ENCODE data around the gene MSH5.
A peak's percentile ranks its signal among the peaks of the same experiment; 100 is the strongest.

The MSH5 gene

DNA sequence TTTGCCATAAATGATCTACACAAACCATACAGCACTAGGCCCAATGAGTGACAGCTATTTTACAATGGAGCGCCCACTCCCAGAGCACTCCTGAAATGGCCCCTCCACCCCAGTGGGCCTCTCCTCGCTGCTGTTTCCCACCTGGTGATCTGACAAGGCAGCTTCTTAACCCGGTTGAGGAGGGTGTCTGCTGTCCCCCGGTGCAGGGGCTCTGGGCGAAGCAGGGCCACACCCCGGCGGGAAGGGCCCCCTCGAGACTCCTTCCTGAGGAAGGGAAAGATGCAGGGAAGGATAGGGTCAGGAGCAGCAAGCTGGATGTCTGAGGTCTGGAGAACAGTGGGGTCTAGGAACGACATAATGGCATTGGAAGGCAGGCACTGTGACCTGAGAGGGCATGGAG lies 46.9 kb upstream of the MSH5 start:
- no peak for TF ChIP-seq POLR2A (IDR thresholded peaks at IDR 0.05; ENCODE audit: extremely low read depth, insufficient read length)
- TF ChIP-seq MYC (IDR thresholded peaks at IDR 0.05; ENCODE audit: low read depth, low read length), result no peak
- no peak for TF ChIP-seq CTCF (IDR thresholded peaks at IDR 0.05; ENCODE audit: low read depth, low read length)
- TF ChIP-seq, protein P1, sequence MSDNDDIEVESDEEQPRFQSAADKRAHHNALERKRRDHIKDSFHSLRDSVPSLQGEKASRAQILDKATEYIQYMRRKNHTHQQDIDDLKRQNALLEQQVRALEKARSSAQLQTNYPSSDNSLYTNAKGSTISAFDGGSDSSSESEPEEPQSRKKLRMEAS (IDR thresholded peaks at IDR 0.05; ENCODE audit: low read depth, low read length), result no peak
- no peak overlapping the region for H3K4me3 ChIP-seq (ENCODE audit: low read depth, low read length)
- no peak for DNase-seq (ENCODE audit: low read depth)

DNA sequence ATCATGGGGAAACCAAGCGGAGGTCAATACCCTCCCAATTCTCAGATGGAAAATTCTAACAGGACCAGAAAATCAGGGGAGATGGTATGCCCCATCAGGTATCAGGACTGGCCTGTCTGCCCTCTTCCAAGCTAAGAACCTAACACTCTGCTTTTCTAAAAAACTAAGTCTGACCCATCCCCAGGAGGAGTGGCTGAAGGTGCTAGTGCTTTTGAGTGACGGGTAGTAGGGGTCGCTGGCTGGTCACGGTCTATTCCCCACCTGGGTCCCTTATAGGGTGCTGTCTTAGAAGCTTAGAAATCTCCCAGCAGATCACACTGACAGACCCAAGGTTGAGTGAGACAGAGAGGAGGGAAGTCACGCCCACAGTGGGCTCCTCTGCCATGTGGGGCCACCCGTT lies 46.3 kb upstream of the MSH5 start:
- H3K4me3 ChIP-seq (ENCODE audit: low read depth, low read length), result no peak overlapping the region
- DNase-seq (ENCODE audit: low read depth), result no peak
- TF ChIP-seq POLR2A (IDR thresholded peaks at IDR 0.05; ENCODE audit: extremely low read depth, insufficient read length) (no peak), CTCF (IDR thresholded peaks at IDR 0.05; ENCODE audit: low read depth, low read length) (no peak), MYC (IDR thresholded peaks at IDR 0.05; ENCODE audit: low read depth, low read length) (no peak)
- TF ChIP-seq, protein P1 (IDR thresholded peaks at IDR 0.05; ENCODE audit: low read depth, low read length), result no peak

- no peak for TF ChIP-seq POLR2A (IDR thresholded peaks at IDR 0.05; ENCODE audit: extremely low read depth, insufficient read length)
- TF ChIP-seq CTCF (IDR thresholded peaks at IDR 0.05; ENCODE audit: low read depth, low read length), result no peak
- TF ChIP-seq MYC (IDR thresholded peaks at IDR 0.05; ENCODE audit: low read depth, low read length), result no peak
- TF ChIP-seq, protein P1 (IDR thresholded peaks at IDR 0.05; ENCODE audit: low read depth, low read length), result no peak
- H3K4me3 ChIP-seq (ENCODE audit: low read depth, low read length), result no peak overlapping the region
- no peak for DNase-seq (ENCODE audit: low read depth)
These were observed 42.2 kb upstream of the MSH5 start for GRCh38 chr6:31697555-31697954.

DNA sequence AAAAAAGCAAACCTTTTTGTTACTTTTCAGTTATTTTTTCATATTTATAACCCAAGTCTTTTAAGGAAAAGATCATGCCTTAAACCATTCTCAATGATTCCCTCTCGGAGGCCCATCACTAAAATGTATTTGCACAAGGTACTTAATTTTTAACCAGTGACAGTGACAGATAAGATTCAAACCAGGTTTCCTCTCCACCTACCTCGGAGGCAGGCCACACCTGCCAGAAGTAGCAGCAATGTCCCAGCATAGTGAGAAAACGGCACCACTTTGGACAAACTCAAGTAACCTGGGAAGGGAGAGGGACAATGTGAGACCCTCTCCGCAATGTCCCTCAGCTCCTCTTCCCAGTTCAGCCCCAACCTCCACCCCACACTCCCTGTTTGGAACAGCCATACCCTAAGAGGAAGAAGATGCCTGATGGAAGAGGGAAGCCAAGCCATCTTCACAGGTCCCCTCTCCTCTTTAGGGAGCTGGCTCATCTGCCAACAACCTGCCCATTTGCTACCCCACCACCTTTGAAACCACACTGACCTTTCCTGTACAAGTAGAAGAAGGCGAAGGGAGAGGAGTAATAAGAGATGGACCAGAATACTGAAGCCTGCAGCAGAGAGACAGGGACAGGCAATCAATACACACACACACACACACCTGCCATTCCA lies 38.9 kb upstream of the MSH5 start:
- peak overlapping the region; percentile 97 for H3K4me3 ChIP-seq (ENCODE audit: low read depth, low read length)
- no peak for DNase-seq (ENCODE audit: low read depth)
- TF ChIP-seq MYC (IDR thresholded peaks at IDR 0.05; ENCODE audit: low read depth, low read length), result no peak
- no peak for TF ChIP-seq CTCF (IDR thresholded peaks at IDR 0.05; ENCODE audit: low read depth, low read length)
- TF ChIP-seq, protein P1 (IDR thresholded peaks at IDR 0.05; ENCODE audit: low read depth, low read length), result no peak
- TF ChIP-seq POLR2A (IDR thresholded peaks at IDR 0.05; ENCODE audit: extremely low read depth, insufficient read length), result no peak

GRCh38 chr6:31701666-31702404 lies 38.0 kb upstream of the MSH5 start:
- peak overlapping the region; percentile 97 for H3K4me3 ChIP-seq (ENCODE audit: low read depth, low read length)
- DNase-seq (ENCODE audit: low read depth), result no peak
- TF ChIP-seq, protein P1 (IDR thresholded peaks at IDR 0.05; ENCODE audit: low read depth, low read length), result no peak
- TF ChIP-seq CTCF (IDR thresholded peaks at IDR 0.05; ENCODE audit: low read depth, low read length) (no peak), MYC (IDR thresholded peaks at IDR 0.05; ENCODE audit: low read depth, low read length) (no peak), POLR2A (IDR thresholded peaks at IDR 0.05; ENCODE audit: extremely low read depth, insufficient read length) (no peak)

Data from NB4 (cell line).